Mesenteric fat pad (tissue), 1 donor: ENCODE data around the gene IQCN. TPM values are rescaled to one million over a fixed set of nuclear protein-coding genes. Genes with fewer than 3 reads are reported as not detected.

ENCODE experiments used
- DNase-seq: peaks from one replicate; pipeline ENCODE4 v3.0.0-alpha.2; 2020; ENCODE audit warnings: low spot score
- total RNA-seq: library from RNA; stranded (reverse); fragmentation: NEBNext Ultra II Directional; extraction: Animal tissue kit (Norgen Biotek cat#: 25700); gene quantifications from one replicate; pipeline ENCODE4 v1.2.1, GENCODE V29; 2021
- donor health status: DM: yes; HTN: yes; CAD: no.

The IQCN gene
- total RNA-seq, 1 donor from 2014 or later: 2.8 TPM

GRCh38 chr19:18287836-18288772 is 13.9 kb upstream of the IQCN start:
- no peak for DNase-seq

GRCh38 chr19:18286973-18287635 is 12.9 kb upstream of the IQCN start:
- DNase-seq: no peak

- no peak for DNase-seq
Observed at GRCh38 chr19:18284712-18285360, 10.6 kb upstream of the IQCN start.

DNA sequence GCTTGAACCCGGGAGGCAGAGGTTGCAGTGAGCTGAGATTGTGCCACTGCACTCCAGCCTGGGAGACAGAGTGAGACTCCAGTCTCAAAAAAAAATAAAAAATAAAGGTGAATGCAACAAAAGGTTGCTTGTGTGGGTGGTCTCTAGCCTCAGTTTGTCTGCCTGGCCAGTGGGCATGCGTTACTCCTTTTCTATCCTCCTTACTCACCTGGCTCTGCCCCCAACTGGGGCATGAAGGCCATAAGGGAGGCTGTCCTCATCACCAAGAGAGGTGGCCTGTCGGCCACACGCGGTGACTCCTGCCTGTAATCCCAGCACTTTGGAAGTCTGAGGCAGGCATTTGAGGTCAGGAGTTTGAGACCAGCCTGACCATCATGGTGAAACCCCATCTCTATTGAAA is 9.1 kb upstream of the IQCN start:
- no peak for DNase-seq

GRCh38 chr19:18282788-18283141 is 8.5 kb upstream of the IQCN start:
- no peak for DNase-seq

- DNase-seq: no peak
Observed at GRCh38 chr19:18282021-18282787, 8.0 kb upstream of the IQCN start.

DNA sequence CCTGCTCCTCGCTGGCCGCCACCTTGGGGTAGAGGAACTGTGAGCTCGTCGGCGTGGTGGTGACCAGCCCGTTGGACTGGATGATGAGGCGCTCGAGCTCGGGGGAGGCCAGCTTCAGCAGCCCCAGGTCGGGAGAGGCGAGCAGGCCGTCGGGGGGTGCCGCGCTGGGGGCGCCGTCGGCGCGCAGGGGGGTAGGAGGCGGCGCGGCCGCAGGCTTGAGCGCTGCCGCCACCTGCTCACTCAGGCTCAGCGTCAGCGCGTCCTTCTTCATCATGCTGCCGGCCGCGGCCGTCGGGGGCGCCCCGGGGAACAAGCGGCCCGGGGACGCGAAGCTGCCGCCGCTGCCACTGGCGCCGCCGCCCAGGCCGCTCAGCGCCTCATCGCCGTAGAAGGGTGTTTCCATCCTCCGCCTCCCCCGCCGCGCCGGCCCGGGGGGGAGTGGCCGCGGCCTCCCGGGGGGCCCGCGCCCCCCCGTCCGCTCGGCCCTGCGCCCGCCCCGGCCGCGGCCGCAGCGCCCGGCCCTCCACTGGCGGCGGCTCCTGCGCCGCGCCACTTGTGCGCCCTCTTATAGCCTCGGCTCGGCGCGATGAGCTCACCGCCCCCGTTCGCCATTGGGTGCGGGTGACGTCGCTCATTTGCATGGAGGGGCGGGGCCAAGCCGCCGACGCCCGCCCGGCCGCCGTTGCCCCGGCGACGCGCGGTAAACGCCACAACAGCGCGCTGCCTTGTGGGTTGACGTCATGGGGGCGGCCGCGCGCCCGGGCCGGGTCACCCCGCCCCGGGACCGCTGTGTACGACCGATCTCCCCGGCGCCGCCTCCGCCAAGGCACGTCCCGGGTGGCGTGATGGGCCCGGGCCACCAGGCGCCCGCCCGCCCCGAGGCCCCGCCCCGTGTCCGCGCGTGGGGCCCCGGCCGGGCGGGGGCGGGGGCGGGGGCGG is 7.1 kb upstream of the IQCN start, which contains the start of gene JUND:
Gene JUND (minus strand): TSS at position 541 of the 939 bp plus-strand sequence. CDS start 138 bp downstream, at position 403.
- peak; percentile 99 for DNase-seq

- DNase-seq: no peak
Observed at GRCh38 chr19:18280247-18281081, 6.2 kb upstream of the IQCN start.

- DNase-seq: peak; percentile 95
Observed at GRCh38 chr19:18279516-18280246, 5.4 kb upstream of the IQCN start.

GRCh38 chr19:18279266-18279515 is 4.9 kb upstream of the IQCN start:
- no peak for DNase-seq

DNA sequence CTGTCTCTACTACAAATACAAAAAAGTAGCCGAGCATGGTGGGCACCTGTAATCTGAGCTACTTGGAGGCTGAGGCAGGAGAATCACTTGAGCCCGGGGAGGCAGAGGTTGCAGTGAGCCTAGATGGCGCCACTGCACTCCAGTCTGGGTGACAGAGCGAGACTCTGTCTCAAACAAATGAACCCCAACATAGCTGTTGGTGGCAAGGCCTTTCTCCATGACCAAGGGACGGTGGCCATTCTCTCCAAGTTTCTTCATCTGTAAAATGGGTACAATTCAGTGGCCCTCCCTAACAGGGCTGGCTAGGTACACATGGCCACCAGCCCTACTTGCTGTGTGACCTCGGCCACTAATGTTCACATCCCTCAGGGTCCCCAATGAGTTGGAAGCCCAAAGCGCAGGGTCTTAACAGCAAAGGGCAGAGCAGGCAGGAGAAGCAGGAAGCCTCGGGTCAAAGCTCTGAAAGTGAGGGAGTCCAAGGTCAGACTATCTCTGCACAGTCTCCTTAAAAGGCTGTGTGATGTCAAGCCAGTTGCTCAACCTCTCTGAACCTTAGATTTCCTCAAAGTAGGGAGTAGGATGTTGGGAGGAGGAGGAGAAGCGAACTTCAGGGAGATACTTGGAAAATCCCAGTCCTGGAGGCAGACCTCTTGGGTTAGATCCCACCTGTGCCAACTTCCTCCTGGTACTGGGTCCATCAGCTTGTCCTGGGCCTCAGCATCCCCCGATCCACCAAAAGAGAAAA is 4.4 kb upstream of the IQCN start:
- no peak for DNase-seq

DNA sequence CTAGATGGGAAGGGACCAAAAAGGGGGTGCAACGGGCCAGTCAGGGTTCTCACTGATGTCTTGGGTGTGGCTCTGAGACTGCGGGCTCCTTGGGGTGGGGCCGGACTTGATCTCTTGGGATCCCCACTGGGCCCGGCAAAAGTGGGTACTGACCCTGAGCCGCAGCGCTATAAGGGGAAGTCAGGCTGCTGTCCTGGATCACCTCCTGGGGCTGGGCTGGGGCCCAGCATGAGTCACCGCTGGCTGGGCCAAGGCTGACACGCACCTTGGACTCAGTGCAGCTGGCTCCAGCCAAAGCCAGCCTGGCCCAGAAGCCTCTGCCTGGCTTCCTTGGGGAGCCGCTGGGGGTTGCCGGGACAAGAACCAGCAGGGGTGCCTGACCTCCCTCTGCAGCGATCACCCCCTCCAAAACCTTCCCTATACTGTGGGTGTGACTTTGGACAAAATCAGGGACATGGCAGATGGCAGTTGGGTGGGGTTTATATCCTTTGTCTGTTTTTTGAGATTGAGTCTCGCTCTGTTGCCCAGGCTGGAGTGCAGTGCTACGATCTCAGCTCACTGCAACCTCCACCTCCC is 617 bp upstream of the IQCN start:
- peak; percentile 94 for DNase-seq

DNA sequence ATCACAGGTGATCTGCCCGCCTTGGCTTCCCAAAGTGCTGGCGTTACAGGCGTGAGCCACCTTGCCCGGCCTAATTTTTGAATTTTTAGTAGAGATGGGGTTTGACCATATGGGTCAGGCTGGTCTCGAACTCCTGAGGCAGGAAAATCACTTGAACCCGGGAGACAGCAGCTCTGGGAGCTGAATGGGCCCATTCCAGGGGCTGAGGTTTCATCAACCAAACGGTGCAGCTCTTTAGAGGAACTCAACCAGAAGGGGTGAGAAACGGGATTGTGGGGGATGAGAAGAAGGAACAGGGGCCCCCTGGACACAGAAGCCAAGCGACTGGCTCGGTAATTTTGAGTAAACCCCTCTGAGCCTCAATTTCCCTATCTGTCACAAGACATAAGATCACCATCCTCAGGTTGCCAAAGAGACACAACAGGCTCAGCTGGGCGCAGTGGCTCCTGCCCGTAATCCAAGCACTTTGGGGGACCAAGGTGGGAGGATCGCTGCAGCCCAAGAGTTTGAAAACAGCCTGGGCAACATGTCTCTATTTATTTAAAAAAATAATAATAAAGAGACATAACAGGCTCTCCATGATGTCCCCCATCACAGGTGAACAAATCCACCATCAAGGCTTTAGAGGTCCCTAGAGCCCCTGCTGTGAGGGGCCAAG is 562 bp downstream of the IQCN start:
- no peak for DNase-seq

- DNase-seq: no peak
Observed at GRCh38 chr19:18271433-18271841, 2.8 kb downstream of the IQCN start.

- no peak for DNase-seq
Observed at GRCh38 chr19:18270326-18270725, 3.9 kb downstream of the IQCN start.

DNA sequence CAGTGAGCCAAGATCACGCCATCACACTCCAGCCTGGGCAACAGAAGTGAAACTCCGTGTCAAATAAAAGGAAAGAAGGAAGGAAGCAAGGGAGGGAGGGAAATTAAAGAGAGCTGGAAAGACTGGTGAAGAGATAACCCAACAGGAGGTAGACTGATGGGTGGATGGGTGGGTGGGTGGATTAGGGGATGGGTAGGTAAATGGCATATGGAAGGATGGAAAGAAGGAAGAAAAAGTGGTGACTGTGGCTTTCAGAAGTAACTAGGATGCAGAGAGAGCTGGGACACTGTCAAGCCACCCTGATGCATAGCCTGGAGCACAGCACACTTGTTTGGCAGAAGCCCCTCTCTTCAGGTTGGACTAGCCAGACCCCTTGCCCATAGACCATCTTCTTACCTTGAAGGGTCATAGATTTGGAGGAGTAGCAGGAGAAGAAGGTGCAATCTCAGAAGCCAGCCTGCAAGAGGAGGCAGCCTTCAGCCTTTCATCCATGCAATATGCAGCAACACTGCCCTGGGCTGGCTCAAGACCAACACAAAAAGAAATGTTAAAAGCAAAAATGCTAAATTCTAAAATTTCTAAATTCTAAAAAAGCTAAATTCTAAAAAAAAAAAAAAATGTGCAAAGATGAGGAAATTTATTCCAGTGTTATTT is 5.1 kb downstream of the IQCN start:
- DNase-seq: no peak
